GM12878 (cell line): ENCODE results near the gene BMF. TPM values are rescaled to one million over a fixed set of nuclear protein-coding genes. Genes with fewer than 3 reads are reported as not detected.
A peak's percentile ranks its signal among the peaks of the same experiment; 100 is the strongest.

Source experiments
- ATAC-seq: fragments of 200-7000 bp; cut with Tn5 transposase; 3 replicates; pipeline ENCODE4 v1.9.1; 2020; ENCODE audit warnings: mild to moderate bottlenecking, moderate library complexity
- BruUV-seq: library from RNA; stranded (reverse); fragments of 400-500 nt; replicated peaks from 2 replicates; lab custom pipeline; 2021; lab: Mats Ljungman, UMichigan
- CTCF ChIA-PET: fragments of 300-600 bp; sonication (Branson Sonifier 250); formaldehyde crosslinking; extraction: SDS; loops from one replicate; lab custom pipeline; 2021; ENCODE audit warnings: inconsistent platforms; lab: Yijun Ruan, JAX
- POLR2A ChIA-PET: fragments of 350-600 bp; formaldehyde crosslinking; extraction: SDS; loops from one replicate; lab custom pipeline; 2021; ENCODE audit warnings: inconsistent platforms; lab: Charles Lee
- RAD21 ChIA-PET: fragments of 300-600 bp; sonication (Branson Sonifier 250); formaldehyde crosslinking; loops from one replicate; lab custom pipeline; 2023; ENCODE audit warnings: antibody characterized with exemption; ENCODE audit not compliant: unreplicated experiment; lab: Charles Lee
- SMC1A ChIA-PET: fragments of 300-600 bp; sonication (Branson Sonifier 250); formaldehyde crosslinking; loops from one replicate; lab custom pipeline; 2023; ENCODE audit not compliant: unreplicated experiment, uncharacterized antibody; lab: Charles Lee
- DNase-seq: peaks from one replicate; pipeline ENCODE4 v3.0.0-alpha.2; 2011; ENCODE audit warnings: low read depth, low spot score
- FAIRE-seq: peaks from 3 replicates; lab custom pipeline; 2011; peaks lifted over from hg19 to GRCh38; lab: Jason Lieb, UNC
- H2AFZ ChIP-seq: 2 replicates; pipeline ENCODE4 v1.6.0; 2011; ENCODE audit warnings: low read depth, low read length, control low read depth; ENCODE audit not compliant: control insufficient read depth
- H3K27ac ChIP-seq: 2 replicates; pipeline ENCODE4 v1.5.1; 2011; ENCODE audit warnings: control low read depth; ENCODE audit not compliant: control insufficient read depth, insufficient read depth
- H3K27me3 ChIP-seq, 2 experiments: replicated peaks in 1 of 2; 2 replicates each; pipeline versions ENCODE4 v1.6.0 to v1.6.1; 2011; ENCODE audit warnings: low read length in 1 of 2; ENCODE audit not compliant: control insufficient read depth in 2 of 2, insufficient read depth in 2 of 2
- H3K36me3 ChIP-seq, 2 experiments: 2 replicates each; pipeline ENCODE4 v1.5.1; 2011; ENCODE audit warnings: low read length in 1 of 2; ENCODE audit not compliant: control insufficient read depth in 2 of 2, insufficient read depth in 2 of 2
- H3K4me1 ChIP-seq: 2 replicates; pipeline ENCODE4 v1.6.1; 2011; ENCODE audit warnings: mild to moderate bottlenecking, low read length, moderate library complexity, mixed read lengths; ENCODE audit not compliant: control insufficient read depth, insufficient read depth
- H3K4me2 ChIP-seq: 2 replicates; pipeline ENCODE4 v1.6.0; 2011; ENCODE audit warnings: control low read depth; ENCODE audit not compliant: control insufficient read depth, insufficient read depth
- H3K4me3 ChIP-seq: fragments of 200-600 bp; sonication (generic); 2 replicates; pipeline ENCODE4 v1.5.1; 2016
- H3K79me2 ChIP-seq: 2 replicates; pipeline ENCODE4 v1.6.0; 2011; ENCODE audit warnings: low read length; ENCODE audit not compliant: control insufficient read depth, insufficient read depth
- H3K9ac ChIP-seq: 2 replicates; pipeline ENCODE4 v1.8.0; 2011; ENCODE audit warnings: low read length, control low read depth, mixed read lengths; ENCODE audit not compliant: control insufficient read depth, insufficient read depth
- H3K9me3 ChIP-seq: replicated peaks from 3 replicates; pipeline ENCODE4 v1.5.1; 2011; ENCODE audit warnings: mild to moderate bottlenecking, low read length; ENCODE audit not compliant: control insufficient read depth, insufficient read depth
- H4K20me1 ChIP-seq: 2 replicates; pipeline ENCODE4 v1.6.0; 2011; ENCODE audit not compliant: control insufficient read depth, insufficient read depth
- CTCF ChIP-seq, 3 experiments: IDR thresholded peaks in 2 of 3; conservative IDR thresholded peaks in 1 of 3; 2 replicates each; pipeline ENCODE4 v1.5.1; 2011; ENCODE audit warnings: low read depth in 3 of 3, low read length in 3 of 3, mild to moderate bottlenecking in 3 of 3, control low read depth in 2 of 3, moderate library complexity in 2 of 3, inconsistent platforms in 1 of 3, mixed read lengths in 1 of 3; ENCODE audit not compliant: control insufficient read depth in 2 of 3, insufficient read depth in 1 of 3; ENCODE audit errors: extremely low read depth in 1 of 3
- CUX1 ChIP-seq: IDR thresholded peaks from 2 replicates; pipeline ENCODE4 v1.6.1; 2012; ENCODE audit warnings: improper control_type of control experiment, low read depth, low read length; ENCODE audit not compliant: insufficient replicate concordance
- WGBS: methylation state at CpG from one replicate; pipeline ENCODE4 v1.1.6; 2016; ENCODE audit warnings: low lambda C conversion rate; ENCODE audit not compliant: insufficient replicate concordance, insufficient coverage; ENCODE audit errors: missing lambda C conversion rate; 5-methylcytosine and 5-hydroxymethylcytosine counted together
- in situ Hi-C: fragments of 300-500 bp; cut with MboI; formaldehyde crosslinking; loops from 9 replicates; pipeline ENCODE4 v1.14.3; 2018; ENCODE audit warnings: mixed read lengths
- intact Hi-C: fragments of 100-400 bp; cut with micrococcal nuclease; formaldehyde crosslinking; loops from one replicate; pipeline ENCODE4 v1.14.2; 2022; ENCODE audit not compliant: unreplicated experiment
- polyA plus RNA-seq, 11 experiments: library from polyadenylated mRNA; depleted of rRNA in 4 of 11; unstranded in 6 of 11; stranded (reverse) in 5 of 11; fragments of >200 nt; fragmentation: Nextera tagmentation in 4 of 11; fragmentation: Illumina TruSeq in 1 of 11; extraction: Ambion mirVana in 4 of 11; extraction: Trizol in 1 of 11; gene quantifications; 1 replicate in 1 of 11; 2 replicates in 10 of 11; pipeline versions ENCODE4 v1.2.1 to v1.2.3, GENCODE V29; 2011 to 2016; ENCODE audit warnings: inconsistent platforms in 2 of 11, missing spikeins in 2 of 11, low read depth in 1 of 11
- total RNA-seq, 4 experiments: library from RNA; depleted of rRNA in 3 of 4; stranded (reverse); fragments of >200 nt in 3 of 4; fragmentation: Illumina TruSeq in 1 of 4; extraction: Trizol in 1 of 4; gene quantifications; 2 replicates each; pipeline versions ENCODE4 v1.2.1 to v1.2.3, GENCODE V29; 2013 to 2021
- TF ChIP-seq, protein P1 (sequence below): fragments of 450-650 bp; IDR thresholded peaks from 2 replicates; pipeline ENCODE4 v1.6.1; 2018; ENCODE audit warnings: borderline replicate concordance, mild to moderate bottlenecking; ENCODE audit not compliant: partially characterized antibody

The BMF gene
- total and polyA plus RNA-seq, 10 of the 15 experiments (the other 5 are each of a cell fraction or from before 2014, with no cell fraction given): 0.82 to 34.9 (median 16.9) TPM

DNA sequence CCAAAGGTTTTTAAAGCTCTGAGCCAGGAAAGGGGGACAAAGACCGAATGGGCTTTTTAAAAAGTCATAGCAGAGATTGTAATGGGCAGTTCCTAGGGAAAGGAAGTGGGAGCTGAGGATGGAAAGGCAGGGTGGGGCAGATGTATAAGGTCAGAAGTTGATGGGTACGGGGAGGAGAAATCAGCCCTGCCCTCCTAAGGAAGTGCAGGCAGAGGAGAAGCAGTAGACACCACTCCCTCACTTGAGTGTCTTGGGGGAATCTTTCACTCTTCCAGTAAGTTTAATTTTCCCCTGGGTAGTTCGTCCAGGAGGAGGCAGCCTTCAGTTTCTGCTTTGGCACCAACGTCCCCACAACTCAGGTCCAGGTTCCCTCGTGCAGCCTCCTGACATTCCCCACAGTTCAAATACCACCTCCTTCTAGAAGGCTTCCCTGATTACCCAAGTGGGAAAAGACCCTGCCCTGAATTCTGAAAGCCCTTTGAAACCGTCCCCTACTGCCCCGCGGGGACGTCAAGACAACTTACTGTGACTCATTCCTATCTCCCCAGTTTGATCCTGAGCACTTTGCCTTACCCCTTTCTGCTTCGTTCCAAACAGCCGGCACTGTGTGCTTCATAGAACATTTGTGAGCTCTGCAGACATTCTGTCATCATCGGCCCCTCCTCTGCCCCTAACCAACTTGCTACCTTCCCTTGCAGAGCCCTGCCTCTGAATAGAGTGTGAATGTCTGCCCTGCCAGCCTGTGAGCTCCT is 55.4 kb downstream of the BMF start:
- no peak overlapping the region for H3K9ac ChIP-seq
- H3K4me1 ChIP-seq: peaks cover 57% of the 10 kb centered on the region
- peak in 2 of 3 experiments; percentile 17 to 24; a peak in 2 of 6 replicates for TF ChIP-seq CTCF (IDR thresholded peaks at IDR 0.05 in 2 of 3, conservative IDR thresholded peaks at IDR 0.05 in 1 of 3; ENCODE audit: control insufficient read depth in 2 of 3, extremely low read depth in 1 of 3, insufficient read depth in 1 of 3, low read depth in 3 of 3, low read length in 3 of 3)
- TF ChIP-seq CUX1: no peak
- TF ChIP-seq, protein P1, sequence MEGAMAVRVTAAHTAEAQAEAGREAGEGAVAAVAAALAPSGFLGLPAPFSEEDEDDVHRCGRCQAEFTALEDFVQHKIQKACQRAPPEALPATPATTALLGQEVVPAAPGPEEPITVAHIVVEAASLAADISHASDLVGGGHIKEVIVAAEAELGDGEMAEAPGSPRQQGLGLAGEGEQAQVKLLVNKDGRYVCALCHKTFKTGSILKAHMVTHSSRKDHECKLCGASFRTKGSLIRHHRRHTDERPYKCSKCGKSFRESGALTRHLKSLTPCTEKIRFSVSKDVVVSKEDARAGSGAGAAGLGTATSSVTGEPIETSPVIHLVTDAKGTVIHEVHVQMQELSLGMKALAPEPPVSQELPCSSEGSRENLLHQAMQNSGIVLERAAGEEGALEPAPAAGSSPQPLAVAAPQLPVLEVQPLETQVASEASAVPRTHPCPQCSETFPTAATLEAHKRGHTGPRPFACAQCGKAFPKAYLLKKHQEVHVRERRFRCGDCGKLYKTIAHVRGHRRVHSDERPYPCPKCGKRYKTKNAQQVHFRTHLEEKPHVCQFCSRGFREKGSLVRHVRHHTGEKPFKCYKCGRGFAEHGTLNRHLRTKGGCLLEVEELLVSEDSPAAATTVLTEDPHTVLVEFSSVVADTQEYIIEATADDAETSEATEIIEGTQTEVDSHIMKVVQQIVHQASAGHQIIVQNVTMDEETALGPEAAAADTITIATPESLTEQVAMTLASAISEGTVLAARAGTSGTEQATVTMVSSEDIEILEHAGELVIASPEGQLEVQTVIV: no peak
- TF ChIP-seq, all 136 proteins: peak for 1
- no peaks in the 10 kb centered on the region for H3K27me3 ChIP-seq
- intact Hi-C loops: no loop called here
- H3K27ac ChIP-seq: peak overlapping the region; percentile 89
- ChIA-PET SMC1A (interaction anchor here (0.9 to 5.9 kb wide), 10 partner anchors 8 to 153 kb away, joined by 3 to 99 read pairs (median 7); no protein-coding TSS in a partner anchor), CTCF (interaction anchor here (1.0 to 23.9 kb wide), 9 partner anchors 8 to 222 kb away, joined by 3 to 578 read pairs (median 6); partner anchors contain the start of gene BMF), POLR2A (interaction anchor here (0.6 to 5.8 kb wide), 8 partner anchors 10 to 115 kb away, joined by 4 to 72 read pairs (median 6); partner anchors contain the start of genes BMF and SRP14), RAD21 (interaction anchor here (1.5 to 21.0 kb wide), 3 partner anchors 7 to 62 kb away, joined by 4 to 509 read pairs (median 151); partner anchors contain the start of gene BMF)
- H3K36me3 ChIP-seq: no peaks in the 10 kb centered on the region; a peak in 1 of 4 replicates
- no TSS peak for BruUV-seq
- H3K4me3 ChIP-seq: no peak overlapping the region
- no peak for DNase-seq
- FAIRE-seq: no peak
- H3K9me3 ChIP-seq: no peaks in the 10 kb centered on the region
- 81% methylated on average over 12 of the region's 12 CpGs for WGBS
- 0 out of 2 replicates have a peak, but pooled peaks cover 2% of the 10 kb centered on the region for H3K79me2 ChIP-seq
- no peak overlapping the region for H2AFZ ChIP-seq
- H4K20me1 ChIP-seq: no peaks in the 10 kb centered on the region
- peak overlapping the region; percentile 88; the same call in 1 of the 2 replicates for H3K4me2 ChIP-seq
- in situ Hi-C loops: loop anchor here (10.0 kb wide), 1 partner anchor 52 kb away; the partner anchor contains the start of gene BMF
- no peak for ATAC-seq
